Mammary epithelial cell (primary cell): ENCODE results near the gene LY9.

Experiments
- CTCF ChIP-seq, 2 donors: IDR thresholded peaks in 1 of 2; conservative IDR thresholded peaks in 1 of 2; 2 replicates each; pipeline ENCODE4 v1.5.1; 2011 to 2012; ENCODE audit warnings: inconsistent platforms in 2 of 2, low read length in 2 of 2, mild to moderate bottlenecking in 2 of 2, control low read depth in 1 of 2, low read depth in 1 of 2; ENCODE audit not compliant: insufficient read depth in 1 of 2; ENCODE audit errors: extremely low read depth in 1 of 2
- EZH2 ChIP-seq: IDR thresholded peaks from 2 replicates; pipeline ENCODE4 v1.6.1; 2012; ENCODE audit warnings: low read length, inconsistent platforms, borderline replicate concordance

DNA sequence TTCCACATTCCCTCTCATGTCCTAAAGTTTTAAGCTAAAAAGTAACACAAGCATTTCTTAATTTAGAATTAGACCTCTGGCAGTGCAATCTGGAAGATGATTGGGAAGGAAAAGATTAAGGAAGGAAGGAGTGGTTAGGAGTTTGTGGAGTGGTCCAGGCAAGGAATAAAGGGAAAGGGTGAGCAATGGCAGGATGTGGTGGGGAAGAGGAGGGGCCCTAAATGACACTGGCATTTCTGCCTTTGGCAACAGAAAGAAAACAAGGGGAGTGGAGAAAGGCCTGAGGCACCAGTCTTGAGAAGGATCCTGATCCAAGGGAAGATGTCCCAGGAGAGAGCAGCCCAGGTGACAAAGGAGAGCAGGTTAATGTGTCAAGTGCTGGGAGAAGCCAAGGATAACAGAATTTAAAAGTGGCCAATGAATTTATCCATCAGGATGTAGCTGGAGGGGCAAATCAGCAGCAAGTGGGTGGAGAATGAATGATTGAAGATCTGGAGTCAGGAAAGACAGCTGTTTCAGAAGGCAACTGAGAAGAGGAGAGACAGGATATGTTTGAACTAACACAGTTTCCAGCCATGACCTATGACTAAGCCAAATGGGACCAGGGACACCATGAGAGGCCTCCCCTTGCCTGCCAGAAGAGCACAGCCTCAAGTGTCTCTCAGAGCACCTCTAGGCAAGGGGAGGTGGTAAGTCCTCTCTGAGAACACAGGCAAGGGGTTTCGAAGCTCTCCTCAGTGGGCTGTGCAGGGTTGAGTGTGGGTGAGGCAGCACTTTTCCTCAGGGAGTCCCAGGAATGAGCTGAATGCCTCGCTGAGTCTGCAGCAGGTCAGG lies 20.9 kb upstream of the LY9 start:
- no peak for TF ChIP-seq CTCF (conservative IDR thresholded peaks at IDR 0.05 in 1 of 2, IDR thresholded peaks at IDR 0.05 in 1 of 2; ENCODE audit: extremely low read depth in 1 of 2, insufficient read depth in 1 of 2, low read depth in 1 of 2, low read length in 2 of 2)
- TF ChIP-seq EZH2, result no peak
